Umbilical cord (tissue), 2 donors: ENCODE results near the gene GAD1. TPM values are rescaled to one million over a fixed set of nuclear protein-coding genes. Genes with fewer than 3 reads are reported as not detected.

ENCODE experiments used
- DNase-seq: peaks from one replicate; pipeline ENCODE4 v3.0.0-alpha.2; 2015; ENCODE audit warnings: low spot score
- total RNA-seq: library from RNA; depleted of rRNA; stranded (reverse); fragments of >200 nt; gene quantifications from one replicate; pipeline ENCODE4 v1.2.3, GENCODE V29; 2014; ENCODE audit warnings: low replicate concordance; ENCODE audit not compliant: insufficient read depth

GAD1 gene
- total RNA-seq, 1 donor from 2014 or later = 4.3 TPM

DNA sequence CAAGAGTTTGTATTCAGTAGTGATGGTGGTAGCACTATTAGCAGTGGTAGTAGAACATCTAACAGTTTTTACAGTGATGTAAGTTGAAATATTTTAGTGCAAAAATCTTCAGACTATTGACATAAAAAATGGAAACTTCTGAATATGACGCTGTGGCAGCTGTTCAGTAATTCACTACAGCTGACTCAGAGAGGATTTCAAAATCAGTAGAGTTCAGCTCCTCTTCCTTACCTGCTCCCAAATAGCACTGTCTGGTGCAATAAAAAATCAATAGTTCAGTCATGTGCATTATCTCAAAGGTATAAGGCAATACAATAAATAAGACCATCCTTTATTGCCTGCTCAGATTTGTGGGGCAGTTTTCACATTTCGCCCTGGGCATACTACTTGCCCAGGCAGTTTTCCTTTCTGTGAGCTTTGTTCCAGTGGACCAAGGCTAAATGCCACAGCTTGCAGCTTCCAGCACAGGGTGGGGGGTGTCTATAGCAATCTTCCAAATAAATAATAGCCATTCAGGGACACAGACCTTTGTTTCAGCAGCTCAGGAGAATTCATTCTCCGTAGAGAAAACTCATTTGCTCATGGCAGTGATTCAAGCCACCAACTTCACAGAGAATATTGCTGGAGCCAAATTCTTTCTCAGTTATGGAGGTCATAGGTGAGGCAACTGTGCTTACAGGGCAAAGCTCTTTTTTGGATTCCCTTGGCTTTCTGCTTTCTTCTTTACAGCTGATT is 78.5 kb downstream of the GAD1 start:
- no peak for DNase-seq

DNA sequence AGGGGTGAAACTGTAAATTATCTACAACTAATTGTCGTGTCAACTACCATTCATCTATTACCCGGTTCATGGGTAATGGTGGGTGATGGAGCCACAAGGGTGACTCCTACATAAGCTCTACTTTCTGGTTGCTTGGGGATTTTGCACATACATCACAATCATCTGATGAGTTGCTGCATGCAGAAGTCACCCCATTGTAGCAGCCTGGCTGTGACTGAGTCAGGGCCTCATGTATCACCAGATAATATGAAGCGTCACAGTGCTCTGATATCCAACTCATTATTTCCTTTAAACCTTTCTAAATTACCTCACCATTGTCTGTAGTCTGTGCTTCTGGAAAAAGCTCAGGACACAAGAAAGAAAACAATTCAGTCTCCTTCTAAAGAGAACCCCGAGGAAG is 79.9 kb downstream of the GAD1 start:
- DNase-seq = no peak

DNA sequence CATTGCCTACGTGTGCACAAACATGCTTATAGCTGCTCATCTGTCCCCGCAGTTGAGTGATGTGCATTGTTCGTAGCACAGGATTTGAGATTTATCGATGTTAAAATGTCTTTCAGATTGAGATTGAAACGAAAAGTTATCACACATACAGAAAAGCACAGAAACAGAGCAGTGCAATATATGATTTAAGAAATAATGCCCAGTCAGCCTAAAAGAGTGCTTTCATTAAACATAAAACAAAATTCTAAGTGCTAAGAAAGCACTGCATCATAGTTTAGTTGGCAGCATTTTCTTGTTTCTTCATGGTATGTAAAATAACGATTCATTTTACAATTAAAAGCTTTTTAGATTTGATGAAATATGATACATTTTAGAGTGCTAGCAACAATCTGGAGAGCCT is 80.4 kb downstream of the GAD1 start:
- DNase-seq = no peak

DNA sequence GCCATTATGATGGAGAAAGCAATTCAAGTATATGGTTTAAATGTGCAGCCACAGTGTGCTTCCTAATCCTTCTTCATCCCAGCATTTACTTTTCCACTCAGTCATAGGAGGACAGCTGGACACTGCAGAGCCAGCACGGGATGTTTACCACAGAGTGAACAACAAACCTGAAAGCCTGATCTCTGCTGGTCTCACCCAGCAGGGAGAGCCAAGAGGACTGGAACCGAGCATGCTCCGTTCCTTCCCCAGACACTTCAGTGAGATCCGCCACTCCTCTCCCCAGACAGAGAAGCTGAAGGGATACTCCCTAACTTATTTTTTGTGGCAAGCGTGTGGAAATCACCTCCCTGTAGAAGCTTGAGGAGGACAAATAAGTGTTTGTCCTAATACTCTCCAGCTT is 89.2 kb downstream of the GAD1 start:
- DNase-seq = no peak

Other genes with a start within 250 kb of the GAD1 start
- 3.9 TPM for gene SP5, start 101.5 kb upstream of the GAD1 start, total RNA-seq
- gene ERICH2, start 46.5 kb upstream of the GAD1 start, total RNA-seq = not detected
- gene GORASP2, start 112.4 kb downstream of the GAD1 start, total RNA-seq = 18.1 TPM